Liver (tissue), 9 donors: ENCODE data around the gene TCERG1. TPM values are rescaled to one million over a fixed set of nuclear protein-coding genes. Genes with fewer than 3 reads are reported as not detected.

Experiments used
- DNase-seq: peaks from one replicate; pipeline ENCODE4 v3.0.0-alpha.2; 2017; ENCODE audit warnings: low spot score
- H3K27ac ChIP-seq, 2 donors: one replicate each; pipeline ENCODE4 v1.7.0; 2013; ENCODE audit warnings: inconsistent platforms in 2 of 2, low read length in 2 of 2, control low read depth in 1 of 2, low read depth in 1 of 2, mild to moderate bottlenecking in 1 of 2
- H3K27me3 ChIP-seq, 4 donors: one replicate each; pipeline versions ENCODE4 v1.6.1 to v1.7.0; 2013; ENCODE audit warnings: low read length in 3 of 4, inconsistent platforms in 1 of 4, mild to moderate bottlenecking in 1 of 4, moderate library complexity in 1 of 4; ENCODE audit not compliant: control insufficient read depth in 4 of 4, insufficient read depth in 4 of 4
- H3K36me3 ChIP-seq, 4 donors: one replicate each; pipeline versions ENCODE4 v1.6.1 to v1.7.0; 2013; ENCODE audit warnings: low read length in 3 of 4, mild to moderate bottlenecking in 3 of 4, low read depth in 1 of 4, moderate library complexity in 1 of 4; ENCODE audit not compliant: control insufficient read depth in 4 of 4, insufficient read depth in 3 of 4
- H3K4me1 ChIP-seq, 4 donors: one replicate each; pipeline versions ENCODE4 v1.6.1 to v1.7.0; 2013; ENCODE audit warnings: low read length in 3 of 4, mild to moderate bottlenecking in 3 of 4, moderate library complexity in 1 of 4; ENCODE audit not compliant: control insufficient read depth in 4 of 4, insufficient read depth in 4 of 4
- H3K4me3 ChIP-seq, 3 donors: one replicate each; pipeline versions ENCODE4 v1.6.1 to v1.7.0; 2013; ENCODE audit warnings: low read length in 3 of 3, control low read depth in 1 of 3, low read depth in 1 of 3, mild to moderate bottlenecking in 1 of 3
- H3K9ac ChIP-seq, 2 donors: one replicate each; pipeline ENCODE4 v1.7.0; 2013; ENCODE audit warnings: low read length in 2 of 2, mild to moderate bottlenecking in 2 of 2, moderate library complexity in 2 of 2, control low read depth in 1 of 2, low read depth in 1 of 2
- H3K9me3 ChIP-seq, 4 donors: one replicate each; pipeline versions ENCODE4 v1.6.1 to v1.7.0; 2013; ENCODE audit warnings: low read length in 3 of 4; ENCODE audit not compliant: control insufficient read depth in 4 of 4
- FOXA2 ChIP-seq: IDR thresholded peaks from 2 replicates; pipeline ENCODE4 v1.6.1; 2016; ENCODE audit warnings: antibody characterized with exemption
- GABPA ChIP-seq, 2 donors: IDR thresholded peaks in 1 of 2; conservative IDR thresholded peaks in 1 of 2; 2 replicates each; pipeline ENCODE4 v1.6.1; 2016; ENCODE audit warnings: antibody characterized with exemption in 2 of 2, mild to moderate bottlenecking in 1 of 2, moderate library complexity in 1 of 2
- HNF4A ChIP-seq, 2 donors: conservative IDR thresholded peaks; 2 replicates each; pipeline ENCODE4 v1.6.1; 2016; ENCODE audit warnings: antibody characterized with exemption in 2 of 2, mild to moderate bottlenecking in 2 of 2
- HNF4G ChIP-seq: IDR thresholded peaks from 2 replicates; pipeline ENCODE4 v1.6.1; 2016; ENCODE audit warnings: antibody characterized with exemption
- JUND ChIP-seq, 2 donors: IDR thresholded peaks; 2 replicates each; pipeline ENCODE4 v1.6.1; 2016; ENCODE audit warnings: antibody characterized with exemption in 2 of 2
- NR2F2 ChIP-seq: IDR thresholded peaks from 2 replicates; pipeline ENCODE4 v1.6.1; 2016; ENCODE audit warnings: antibody characterized with exemption
- RAD21 ChIP-seq, 2 donors: IDR thresholded peaks; 2 replicates each; pipeline ENCODE4 v1.6.1; 2016; ENCODE audit warnings: antibody characterized with exemption in 2 of 2, mild to moderate bottlenecking in 2 of 2
- SP1 ChIP-seq: IDR thresholded peaks from 2 replicates; pipeline ENCODE4 v1.6.1; 2018; ENCODE audit warnings: antibody characterized with exemption, mild to moderate bottlenecking
- TAF1 ChIP-seq: conservative IDR thresholded peaks from 2 replicates; pipeline ENCODE4 v1.6.1; 2016; ENCODE audit warnings: antibody characterized with exemption, mild to moderate bottlenecking
- YY1 ChIP-seq: IDR thresholded peaks from 2 replicates; pipeline ENCODE4 v1.6.1; 2016; ENCODE audit warnings: antibody characterized with exemption, mild to moderate bottlenecking
- WGBS: extraction: QIAGEN DNeasy Blood & Tissue Kit; methylation state at CpG from one replicate; pipeline ENCODE4 v1.1.7; 2013; 5-methylcytosine and 5-hydroxymethylcytosine counted together
- polyA plus RNA-seq, 2 donors: library from polyadenylated mRNA; stranded (reverse) in 1 of 2; unstranded in 1 of 2; fragments of 200-250 nt in 1 of 2; fragments of >200 nt in 1 of 2; fragmentation: Nextera tagmentation in 1 of 2; extraction: Ambion mirVana in 1 of 2; gene quantifications; one replicate each; pipeline versions ENCODE4 v1.2.1 to v1.2.3, GENCODE V29; 2013 to 2015
- total RNA-seq, 2 donors: library from RNA; depleted of rRNA; stranded (reverse); fragments of >200 nt; gene quantifications; one replicate each; pipeline ENCODE4 v1.2.3, GENCODE V29; 2014
- TF ChIP-seq, protein P1 (sequence below): IDR thresholded peaks from 2 replicates; pipeline ENCODE4 v1.6.1; 2016; ENCODE audit warnings: antibody characterized with exemption, mild to moderate bottlenecking
- TF ChIP-seq, protein P2 (sequence below): IDR thresholded peaks from 2 replicates; pipeline ENCODE4 v1.6.1; 2016; ENCODE audit warnings: antibody characterized with exemption
- TF ChIP-seq, protein P3 (sequence below): IDR thresholded peaks from 2 replicates; pipeline ENCODE4 v1.6.1; 2016; ENCODE audit warnings: antibody characterized with exemption
- TF ChIP-seq, protein P4 (sequence below): IDR thresholded peaks from 2 replicates; pipeline ENCODE4 v1.6.1; 2016; ENCODE audit warnings: antibody characterized with exemption
- donor health status: healthy.
- donor health status: healthy.
- donor health status: healthy.
- donor health status: healthy.
- donor health status: healthy.

Gene TCERG1
- total and polyA plus RNA-seq, 4 donors: 7.8 to 26.6 (median 16.0) TPM

DNA sequence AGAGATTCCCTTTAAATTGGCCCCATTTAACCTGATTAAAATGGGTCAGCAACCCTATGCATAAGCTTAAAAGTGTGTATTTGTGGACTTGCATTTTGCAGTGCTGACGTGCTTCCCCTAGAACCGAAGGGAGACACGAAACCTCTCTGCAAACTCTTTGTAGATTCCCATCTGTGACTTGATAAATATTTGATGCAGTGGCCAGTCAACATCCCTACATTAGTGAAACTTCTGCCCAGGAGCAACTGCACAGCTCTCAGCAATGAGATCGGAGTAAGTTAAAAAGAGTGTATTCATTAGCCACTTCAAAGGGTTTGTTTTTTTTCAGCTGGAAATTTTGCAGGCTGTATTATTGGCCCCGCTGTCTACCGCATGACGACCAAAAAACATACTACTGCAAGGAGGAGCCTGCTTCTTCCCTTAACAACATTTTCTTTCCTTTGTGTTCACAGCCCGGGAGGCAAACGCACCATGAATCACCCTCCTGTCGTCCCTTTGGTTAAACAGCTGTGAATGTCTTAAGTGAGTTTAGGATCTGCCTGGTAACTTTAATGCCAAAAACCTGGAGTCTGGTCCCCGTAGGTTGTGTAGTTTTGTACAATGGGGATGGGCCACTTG is 38.0 kb upstream of the TCERG1 start:
- H3K4me1 ChIP-seq: no peaks in the 10 kb centered on the region
- 42% methylated on average over 11 of the region's 11 CpGs for WGBS
- no peak overlapping the region for H3K9ac ChIP-seq
- H3K27ac ChIP-seq: no peak overlapping the region
- no peak overlapping the region for H3K4me3 ChIP-seq
- TF ChIP-seq GABPA (IDR thresholded peaks at IDR 0.05 in 1 of 2, conservative IDR thresholded peaks at IDR 0.05 in 1 of 2): no peak
- no peak for TF ChIP-seq HNF4G
- DNase-seq: no peak
- peaks cover 0 to 2% (median 0%) of the 10 kb centered on the region in 4 donors for H3K27me3 ChIP-seq
- H3K9me3 ChIP-seq: no peaks in the 10 kb centered on the region
- no peaks in the 10 kb centered on the region for H3K36me3 ChIP-seq

DNA sequence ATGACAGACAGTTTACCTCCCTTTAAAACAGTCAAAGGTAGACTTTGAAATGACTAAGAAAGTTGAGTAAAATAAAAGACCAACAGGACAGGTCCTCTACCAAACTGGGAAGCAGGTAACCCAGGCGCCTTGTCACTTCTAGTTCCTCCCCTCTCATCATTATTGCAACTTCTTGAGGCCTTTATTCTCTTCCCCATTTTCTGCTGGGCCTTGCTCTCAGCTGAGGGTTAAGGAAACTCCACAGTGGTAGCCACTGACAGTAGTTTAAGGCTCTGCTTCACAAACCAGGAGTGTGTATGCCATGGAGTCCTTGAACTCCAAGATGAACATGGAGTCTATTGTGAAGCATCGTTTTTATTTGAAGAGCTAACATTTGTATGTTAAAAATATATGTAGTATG is 36.9 kb upstream of the TCERG1 start:
- H3K36me3 ChIP-seq: no peaks in the 10 kb centered on the region
- no peak overlapping the region for H3K27ac ChIP-seq
- no peak for DNase-seq
- no peaks in the 10 kb centered on the region for H3K27me3 ChIP-seq
- no peak overlapping the region for H3K9ac ChIP-seq
- WGBS: 85% methylated on average over 2 of the region's 2 CpGs
- no peaks in the 10 kb centered on the region for H3K9me3 ChIP-seq
- TF ChIP-seq JUND (IDR thresholded peaks at IDR 0.05) (no peak), TAF1 (no peak), YY1 (no peak), RAD21 (IDR thresholded peaks at IDR 0.05) (no peak), HNF4A (conservative IDR thresholded peaks at IDR 0.05) (no peak), SP1 (no peak), FOXA2 (no peak)
- TF ChIP-seq, protein P1, sequence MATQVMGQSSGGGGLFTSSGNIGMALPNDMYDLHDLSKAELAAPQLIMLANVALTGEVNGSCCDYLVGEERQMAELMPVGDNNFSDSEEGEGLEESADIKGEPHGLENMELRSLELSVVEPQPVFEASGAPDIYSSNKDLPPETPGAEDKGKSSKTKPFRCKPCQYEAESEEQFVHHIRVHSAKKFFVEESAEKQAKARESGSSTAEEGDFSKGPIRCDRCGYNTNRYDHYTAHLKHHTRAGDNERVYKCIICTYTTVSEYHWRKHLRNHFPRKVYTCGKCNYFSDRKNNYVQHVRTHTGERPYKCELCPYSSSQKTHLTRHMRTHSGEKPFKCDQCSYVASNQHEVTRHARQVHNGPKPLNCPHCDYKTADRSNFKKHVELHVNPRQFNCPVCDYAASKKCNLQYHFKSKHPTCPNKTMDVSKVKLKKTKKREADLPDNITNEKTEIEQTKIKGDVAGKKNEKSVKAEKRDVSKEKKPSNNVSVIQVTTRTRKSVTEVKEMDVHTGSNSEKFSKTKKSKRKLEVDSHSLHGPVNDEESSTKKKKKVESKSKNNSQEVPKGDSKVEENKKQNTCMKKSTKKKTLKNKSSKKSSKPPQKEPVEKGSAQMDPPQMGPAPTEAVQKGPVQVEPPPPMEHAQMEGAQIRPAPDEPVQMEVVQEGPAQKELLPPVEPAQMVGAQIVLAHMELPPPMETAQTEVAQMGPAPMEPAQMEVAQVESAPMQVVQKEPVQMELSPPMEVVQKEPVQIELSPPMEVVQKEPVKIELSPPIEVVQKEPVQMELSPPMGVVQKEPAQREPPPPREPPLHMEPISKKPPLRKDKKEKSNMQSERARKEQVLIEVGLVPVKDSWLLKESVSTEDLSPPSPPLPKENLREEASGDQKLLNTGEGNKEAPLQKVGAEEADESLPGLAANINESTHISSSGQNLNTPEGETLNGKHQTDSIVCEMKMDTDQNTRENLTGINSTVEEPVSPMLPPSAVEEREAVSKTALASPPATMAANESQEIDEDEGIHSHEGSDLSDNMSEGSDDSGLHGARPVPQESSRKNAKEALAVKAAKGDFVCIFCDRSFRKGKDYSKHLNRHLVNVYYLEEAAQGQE: no peak
- TF ChIP-seq, protein P2, sequence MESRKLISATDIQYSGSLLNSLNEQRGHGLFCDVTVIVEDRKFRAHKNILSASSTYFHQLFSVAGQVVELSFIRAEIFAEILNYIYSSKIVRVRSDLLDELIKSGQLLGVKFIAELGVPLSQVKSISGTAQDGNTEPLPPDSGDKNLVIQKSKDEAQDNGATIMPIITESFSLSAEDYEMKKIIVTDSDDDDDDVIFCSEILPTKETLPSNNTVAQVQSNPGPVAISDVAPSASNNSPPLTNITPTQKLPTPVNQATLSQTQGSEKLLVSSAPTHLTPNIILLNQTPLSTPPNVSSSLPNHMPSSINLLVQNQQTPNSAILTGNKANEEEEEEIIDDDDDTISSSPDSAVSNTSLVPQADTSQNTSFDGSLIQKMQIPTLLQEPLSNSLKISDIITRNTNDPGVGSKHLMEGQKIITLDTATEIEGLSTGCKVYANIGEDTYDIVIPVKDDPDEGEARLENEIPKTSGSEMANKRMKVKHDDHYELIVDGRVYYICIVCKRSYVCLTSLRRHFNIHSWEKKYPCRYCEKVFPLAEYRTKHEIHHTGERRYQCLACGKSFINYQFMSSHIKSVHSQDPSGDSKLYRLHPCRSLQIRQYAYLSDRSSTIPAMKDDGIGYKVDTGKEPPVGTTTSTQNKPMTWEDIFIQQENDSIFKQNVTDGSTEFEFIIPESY: no peak
- no peaks in the 10 kb centered on the region for H3K4me1 ChIP-seq
- H3K4me3 ChIP-seq: no peak overlapping the region

DNA sequence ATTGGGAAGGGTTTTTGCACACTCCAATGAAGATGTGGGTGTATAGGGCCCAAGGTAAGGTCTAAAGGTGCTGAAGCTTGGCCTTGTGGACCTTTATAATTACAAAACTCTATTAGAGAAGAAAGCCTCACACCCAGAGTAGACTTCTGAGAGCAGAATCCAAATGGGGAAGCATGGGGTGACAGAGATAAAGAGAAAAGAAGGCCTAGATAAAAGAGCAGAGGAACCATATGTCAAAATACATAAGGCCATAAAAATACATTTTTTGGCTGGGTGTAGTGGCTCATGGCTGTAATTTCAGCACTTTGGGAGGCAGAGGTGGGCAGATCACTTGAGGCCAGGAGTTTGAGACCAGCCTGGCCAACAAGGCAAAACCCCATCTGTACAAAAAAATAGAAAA is 27.4 kb upstream of the TCERG1 start:
- Histone ChIP-seq H3K36me3 (no peaks in the 10 kb centered on the region), H3K9ac (no peak overlapping the region), H3K27me3 (peaks cover 0 to 3% (median 0%) of the 10 kb centered on the region in 4 donors), H3K4me3 (no peak overlapping the region), H3K9me3 (no peaks in the 10 kb centered on the region), H3K27ac (no peak overlapping the region), H3K4me1 (no peaks in the 10 kb centered on the region)
- no peak for DNase-seq
- no peak for TF ChIP-seq YY1
- no peak for TF ChIP-seq FOXA2
- TF ChIP-seq, protein P3, sequence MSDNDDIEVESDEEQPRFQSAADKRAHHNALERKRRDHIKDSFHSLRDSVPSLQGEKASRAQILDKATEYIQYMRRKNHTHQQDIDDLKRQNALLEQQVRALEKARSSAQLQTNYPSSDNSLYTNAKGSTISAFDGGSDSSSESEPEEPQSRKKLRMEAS: no peak
- no peak for TF ChIP-seq HNF4G
- no peak for TF ChIP-seq HNF4A (conservative IDR thresholded peaks at IDR 0.05)
- no peak for TF ChIP-seq NR2F2
- TF ChIP-seq RAD21 (IDR thresholded peaks at IDR 0.05): no peak
- TF ChIP-seq, protein P2: no peak
- TF ChIP-seq, protein P4, sequence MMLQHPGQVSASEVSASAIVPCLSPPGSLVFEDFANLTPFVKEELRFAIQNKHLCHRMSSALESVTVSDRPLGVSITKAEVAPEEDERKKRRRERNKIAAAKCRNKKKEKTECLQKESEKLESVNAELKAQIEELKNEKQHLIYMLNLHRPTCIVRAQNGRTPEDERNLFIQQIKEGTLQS: no peak
- TF ChIP-seq SP1: no peak
